ENCODE measurements around the gene RNF214. TPM values are rescaled to one million over a fixed set of nuclear protein-coding genes. Genes with fewer than 3 reads are reported as not detected.
A peak's percentile ranks its signal among the peaks of the same experiment; 100 is the strongest.

Gene RNF214
- total and polyA plus RNA-seq, 11 donors, result 8.0 to 31.9 (median 19.5) TPM

DNA sequence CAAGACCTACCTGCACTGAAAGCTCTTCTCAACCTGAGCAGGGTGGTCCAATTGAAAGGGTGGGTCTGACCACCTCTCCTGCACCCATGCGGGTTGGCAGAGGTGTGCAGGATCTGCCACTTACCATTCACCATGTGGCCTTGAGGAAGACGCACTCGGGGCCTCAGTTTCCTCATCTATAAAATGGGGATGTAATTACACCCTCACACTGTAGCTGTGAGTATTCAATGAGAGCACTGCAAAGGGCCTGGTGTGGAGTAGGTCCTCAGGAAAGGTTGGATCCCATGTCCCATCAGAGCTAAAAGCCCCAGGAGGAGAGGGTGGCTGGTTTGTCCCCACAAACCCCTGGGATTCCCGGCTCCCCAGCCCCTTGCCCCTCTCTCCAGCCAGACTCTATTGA is 33.9 kb upstream of the RNF214 start:
- ATAC-seq, result no peak
- intact Hi-C loops (cut with DNase I), result loop anchor here in 1 of 10 donors (2.0 kb wide), 1 partner anchor 22 kb away; no protein-coding TSS in a partner anchor

DNA sequence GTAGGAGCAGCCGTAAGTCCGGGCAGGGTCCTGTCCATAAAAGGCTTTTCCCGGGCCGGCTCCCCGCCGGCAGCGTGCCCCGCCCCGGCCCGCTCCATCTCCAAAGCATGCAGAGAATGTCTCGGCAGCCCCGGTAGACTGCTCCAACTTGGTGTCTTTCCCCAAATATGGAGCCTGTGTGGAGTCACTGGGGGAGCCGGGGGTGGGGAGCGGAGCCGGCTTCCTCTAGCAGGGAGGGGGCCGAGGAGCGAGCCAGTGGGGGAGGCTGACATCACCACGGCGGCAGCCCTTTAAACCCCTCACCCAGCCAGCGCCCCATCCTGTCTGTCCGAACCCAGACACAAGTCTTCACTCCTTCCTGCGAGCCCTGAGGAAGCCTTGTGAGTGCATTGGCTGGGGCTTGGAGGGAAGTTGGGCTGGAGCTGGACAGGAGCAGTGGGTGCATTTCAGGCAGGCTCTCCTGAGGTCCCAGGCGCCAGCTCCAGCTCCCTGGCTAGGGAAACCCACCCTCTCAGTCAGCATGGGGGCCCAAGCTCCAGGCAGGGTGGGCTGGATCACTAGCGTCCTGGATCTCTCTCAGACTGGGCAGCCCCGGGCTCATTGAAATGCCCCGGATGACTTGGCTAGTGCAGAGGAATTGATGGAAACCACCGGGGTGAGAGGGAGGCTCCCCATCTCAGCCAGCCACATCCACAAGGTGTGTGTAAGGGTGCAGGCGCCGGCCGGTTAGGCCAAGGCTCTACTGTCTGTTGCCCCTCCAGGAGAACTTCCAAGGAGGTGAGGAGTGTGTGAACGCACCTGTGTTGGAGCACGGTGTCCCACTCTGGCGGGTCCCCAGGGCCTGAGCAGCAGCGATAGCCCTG is 33.2 kb upstream of the RNF214 start, which contains the start of gene TAGLN:
TAGLN (plus strand) TSS at position 318 of the 863 bp plus-strand sequence. CDS start 3,644 bp downstream, outside the sequence.
- H3K9me3 ChIP-seq, result no peaks in the 10 kb centered on the region
- peaks cover 0 to 47% (median 36%) of the 10 kb centered on the region in 9 donors for H3K36me3 ChIP-seq
- peak within 1 kb of the TSS; percentile 66 to 99 (median 78) for H3K27ac ChIP-seq
- DNase-seq (peak; percentile 80 to 87 (median 84)), ATAC-seq (peak; percentile 73 to 83 (median 76))
- peak in 1 of 2 donors; percentile 55 for TF ChIP-seq POLR2A (IDR thresholded peaks at IDR 0.05)
- TF ChIP-seq, protein P1, sequence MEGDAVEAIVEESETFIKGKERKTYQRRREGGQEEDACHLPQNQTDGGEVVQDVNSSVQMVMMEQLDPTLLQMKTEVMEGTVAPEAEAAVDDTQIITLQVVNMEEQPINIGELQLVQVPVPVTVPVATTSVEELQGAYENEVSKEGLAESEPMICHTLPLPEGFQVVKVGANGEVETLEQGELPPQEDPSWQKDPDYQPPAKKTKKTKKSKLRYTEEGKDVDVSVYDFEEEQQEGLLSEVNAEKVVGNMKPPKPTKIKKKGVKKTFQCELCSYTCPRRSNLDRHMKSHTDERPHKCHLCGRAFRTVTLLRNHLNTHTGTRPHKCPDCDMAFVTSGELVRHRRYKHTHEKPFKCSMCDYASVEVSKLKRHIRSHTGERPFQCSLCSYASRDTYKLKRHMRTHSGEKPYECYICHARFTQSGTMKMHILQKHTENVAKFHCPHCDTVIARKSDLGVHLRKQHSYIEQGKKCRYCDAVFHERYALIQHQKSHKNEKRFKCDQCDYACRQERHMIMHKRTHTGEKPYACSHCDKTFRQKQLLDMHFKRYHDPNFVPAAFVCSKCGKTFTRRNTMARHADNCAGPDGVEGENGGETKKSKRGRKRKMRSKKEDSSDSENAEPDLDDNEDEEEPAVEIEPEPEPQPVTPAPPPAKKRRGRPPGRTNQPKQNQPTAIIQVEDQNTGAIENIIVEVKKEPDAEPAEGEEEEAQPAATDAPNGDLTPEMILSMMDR (IDR thresholded peaks at IDR 0.05), result no peak
- H3K27me3 ChIP-seq, result no peaks in the 10 kb centered on the region
- intact Hi-C loops (cut with DNase I), result loop anchor here in 1 of 10 donors (2.0 kb wide), 1 partner anchor 22 kb away; no protein-coding TSS in a partner anchor
- WGBS, 4 donors, result 19 to 28% (median 21%) methylated on average over 27 to 34 of the region's 34 CpGs
- peak within 1 kb of the TSS in 11 of 12 donors; percentile 7 to 80 (median 50) for H3K4me3 ChIP-seq
- H3K4me1 ChIP-seq, result peaks cover 0 to 54% (median 23%) of the 10 kb centered on the region in 12 donors

More for the DNA sequence above, 33.9 kb upstream of the RNF214 start:
- Histone ChIP-seq H3K27me3 (no peaks in the 10 kb centered on the region), H3K27ac (peak overlapping the region; percentile 66 to 99 (median 78)), H3K36me3 (peaks cover 0 to 45% (median 37%) of the 10 kb centered on the region in 9 donors), H3K4me1 (peaks cover 0 to 48% (median 19%) of the 10 kb centered on the region in 12 donors), H3K9me3 (no peaks in the 10 kb centered on the region), H3K4me3 (peak overlapping the region in 11 of 12 donors; percentile 4 to 80 (median 50))
- peak in 1 of 5 donors; percentile 24 for DNase-seq
- 60 to 76% (median 69%) methylated on average over 4 of the region's 4 CpGs for WGBS, 4 donors
- TF ChIP-seq POLR2A (IDR thresholded peaks at IDR 0.05), result no peak
- TF ChIP-seq, protein P1 (IDR thresholded peaks at IDR 0.05), result no peak

DNA sequence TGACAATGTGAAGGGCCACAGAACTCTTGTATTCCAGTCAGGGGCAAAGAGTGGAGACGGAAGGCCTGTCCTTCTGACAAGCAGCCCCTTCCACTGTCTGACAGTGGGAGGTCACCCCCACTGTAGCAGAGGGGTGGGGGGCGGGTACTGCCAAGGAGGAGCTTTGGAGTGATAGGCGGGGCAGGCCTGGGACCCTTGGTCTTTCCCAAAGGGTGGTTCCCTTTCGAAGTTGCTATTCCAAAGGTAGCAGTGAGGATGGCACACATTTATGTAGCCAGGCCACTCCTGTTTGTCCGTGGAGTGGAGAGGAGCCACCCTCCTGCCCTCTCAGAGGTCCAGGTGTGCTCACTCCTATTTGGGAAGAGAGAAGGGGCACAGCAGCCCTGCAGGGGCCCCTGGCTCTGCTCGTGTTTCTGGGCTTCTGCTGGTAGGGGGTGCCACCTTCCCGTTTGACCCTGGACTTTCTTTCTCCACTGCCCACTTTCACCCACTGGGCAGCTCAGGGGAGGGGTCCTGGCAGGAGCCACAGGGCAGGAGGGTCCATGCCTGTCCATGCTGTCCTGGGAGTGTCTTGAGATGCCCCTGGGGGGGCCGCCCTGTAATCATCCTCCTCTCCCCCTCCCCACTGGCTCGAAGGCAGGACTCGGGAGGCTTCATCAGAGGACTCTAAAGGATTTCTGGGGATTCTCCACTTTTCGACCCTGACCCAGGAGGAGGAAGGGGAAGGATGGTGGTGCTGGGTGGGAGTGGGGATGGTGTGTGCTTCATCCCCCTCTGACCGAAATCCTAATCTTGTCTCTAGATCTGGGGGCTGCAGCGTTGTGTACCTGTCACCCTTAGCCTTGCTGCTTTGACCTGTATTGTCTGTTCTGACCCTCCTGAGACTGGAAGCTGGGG is 32.3 kb upstream of the RNF214 start:
- intact Hi-C loops (cut with DNase I), result loop anchor here in 1 of 10 donors (2.0 kb wide), 1 partner anchor 21 kb away; no protein-coding TSS in a partner anchor
- Histone ChIP-seq H3K9me3 (no peaks in the 10 kb centered on the region), H3K27ac (peak overlapping the region; percentile 51 to 99 (median 78)), H3K4me3 (peak overlapping the region in 11 of 12 donors; percentile 7 to 80 (median 50)), H3K27me3 (no peaks in the 10 kb centered on the region), H3K36me3 (peaks cover 0 to 51% (median 39%) of the 10 kb centered on the region in 9 donors), H3K4me1 (peaks cover 0 to 62% (median 29%) of the 10 kb centered on the region in 12 donors)
- ATAC-seq (peak in 2 of 4 donors; percentile 0), DNase-seq (peak in 2 of 5 donors; percentile 13 to 45)
- 48 to 71% (median 60%) methylated on average over 13 of the region's 13 CpGs for WGBS, 4 donors
- no peak for TF ChIP-seq POLR2A (IDR thresholded peaks at IDR 0.05)
- TF ChIP-seq, protein P1 (IDR thresholded peaks at IDR 0.05), result no peak
